Mesothelial cell of epicardium (in vitro differentiated cells): ENCODE results near the gene MRPL37. TPM values are rescaled to one million over a fixed set of nuclear protein-coding genes. Genes with fewer than 3 reads are reported as not detected.

Source experiments
- DNase-seq, 2 experiments: peaks; one replicate each; pipeline ENCODE4 v3.0.0; 2021; ENCODE audit warnings: low spot score in 2 of 2; ENCODE audit not compliant: unreplicated experiment in 2 of 2
- H3K27ac Mint-ChIP-seq: 2 replicates; pipeline ENCODE4 v1.8.0; 2021; ENCODE audit warnings: mixed read lengths
- H3K27me3 Mint-ChIP-seq: 2 replicates; pipeline ENCODE4 v1.8.0; 2021; ENCODE audit warnings: low read depth, mixed read lengths
- H3K36me3 Mint-ChIP-seq: 2 replicates; pipeline ENCODE4 v1.8.0; 2021; ENCODE audit warnings: mixed read lengths
- H3K4me1 Mint-ChIP-seq: 2 replicates; pipeline ENCODE4 v1.8.0; 2021; ENCODE audit warnings: mixed read lengths
- H3K4me3 Mint-ChIP-seq: 2 replicates; pipeline ENCODE4 v1.8.0; 2021; ENCODE audit warnings: mild to moderate bottlenecking, moderate library complexity, mixed read lengths
- H3K9me3 Mint-ChIP-seq: 2 replicates; pipeline ENCODE4 v1.8.0; 2021; ENCODE audit warnings: mixed read lengths
- CTCF ChIP-seq: fragments of 200-600 bp; sonication (generic); IDR thresholded peaks from one replicate; pipeline ENCODE4 v1.5.0; 2021; ENCODE audit warnings: antibody characterized with exemption; ENCODE audit not compliant: unreplicated experiment
- total RNA-seq: library from RNA; stranded (reverse); gene quantifications from 3 replicates; pipeline ENCODE4 v1.2.1, GENCODE V29; 2021

The MRPL37 gene
- total RNA-seq, 1 donor from 2014 or later: 56.9 TPM

DNA sequence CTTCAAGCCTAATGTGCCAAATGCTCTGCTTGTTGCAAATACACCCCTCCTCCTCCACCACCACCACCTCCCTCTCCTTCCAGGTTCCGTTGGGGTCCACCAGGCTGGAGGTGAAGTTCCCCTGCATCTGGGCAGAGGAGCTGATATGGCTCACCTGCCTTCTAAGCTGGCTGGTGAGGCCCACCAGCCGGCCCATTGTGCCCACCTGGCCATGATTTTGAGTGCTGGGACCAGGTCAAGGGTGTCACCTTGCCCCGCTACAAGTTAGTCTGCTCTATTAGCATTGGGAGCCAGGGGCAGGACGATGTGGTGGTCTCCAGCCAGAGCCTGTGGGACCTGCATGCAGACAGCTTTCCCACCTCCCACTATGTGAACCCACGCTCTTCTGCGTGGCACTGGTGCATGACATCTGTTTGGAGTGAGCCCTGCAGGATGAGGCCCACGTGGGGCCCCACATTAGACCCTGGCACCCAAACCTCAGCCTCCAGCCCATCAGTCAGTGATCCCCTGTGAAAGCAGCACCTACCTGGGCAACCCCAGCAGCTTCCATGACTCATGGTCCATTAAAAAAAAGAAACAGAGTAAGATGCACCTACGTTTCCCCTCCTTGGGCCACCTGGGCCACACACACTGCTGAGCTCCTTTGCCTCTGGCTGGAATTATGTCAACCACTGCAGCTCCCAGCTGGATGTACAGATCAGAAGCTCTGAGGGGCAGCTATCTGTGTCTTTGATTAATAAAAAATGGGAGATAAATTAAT is 31.6 kb upstream of the MRPL37 start:
- TF ChIP-seq CTCF: no peak
- H3K27ac Mint-ChIP-seq: no peak overlapping the region
- no peak overlapping the region for H3K4me3 Mint-ChIP-seq
- DNase-seq: no peak
- no peaks in the 10 kb centered on the region for H3K27me3 Mint-ChIP-seq
- no peaks in the 10 kb centered on the region for H3K4me1 Mint-ChIP-seq
- H3K9me3 Mint-ChIP-seq: no peaks in the 10 kb centered on the region
- H3K36me3 Mint-ChIP-seq: no peaks in the 10 kb centered on the region

- H3K36me3 Mint-ChIP-seq: no peaks in the 10 kb centered on the region
- no peak for DNase-seq
- H3K4me3 Mint-ChIP-seq: no peak overlapping the region
- no peak for TF ChIP-seq CTCF
- no peaks in the 10 kb centered on the region for H3K27me3 Mint-ChIP-seq
- H3K9me3 Mint-ChIP-seq: no peaks in the 10 kb centered on the region
- no peaks in the 10 kb centered on the region for H3K4me1 Mint-ChIP-seq
- no peak overlapping the region for H3K27ac Mint-ChIP-seq
Measured at GRCh38 chr1:54169068-54169467, 30.9 kb upstream of the MRPL37 start.

GRCh38 chr1:54171016-54171415 is 29.0 kb upstream of the MRPL37 start:
- Mint-ChIP-seq H3K27ac (no peak overlapping the region), H3K27me3 (no peaks in the 10 kb centered on the region), H3K4me1 (no peaks in the 10 kb centered on the region), H3K36me3 (no peaks in the 10 kb centered on the region), H3K9me3 (no peaks in the 10 kb centered on the region), H3K4me3 (no peak overlapping the region)
- DNase-seq: no peak
- TF ChIP-seq CTCF: no peak

GRCh38 chr1:54171606-54172005 is 28.4 kb upstream of the MRPL37 start:
- H3K27ac Mint-ChIP-seq: no peak overlapping the region
- H3K27me3 Mint-ChIP-seq: no peaks in the 10 kb centered on the region
- H3K36me3 Mint-ChIP-seq: no peaks in the 10 kb centered on the region
- no peak overlapping the region for H3K4me3 Mint-ChIP-seq
- no peak for DNase-seq
- H3K9me3 Mint-ChIP-seq: no peaks in the 10 kb centered on the region
- no peak for TF ChIP-seq CTCF
- no peaks in the 10 kb centered on the region for H3K4me1 Mint-ChIP-seq

DNA sequence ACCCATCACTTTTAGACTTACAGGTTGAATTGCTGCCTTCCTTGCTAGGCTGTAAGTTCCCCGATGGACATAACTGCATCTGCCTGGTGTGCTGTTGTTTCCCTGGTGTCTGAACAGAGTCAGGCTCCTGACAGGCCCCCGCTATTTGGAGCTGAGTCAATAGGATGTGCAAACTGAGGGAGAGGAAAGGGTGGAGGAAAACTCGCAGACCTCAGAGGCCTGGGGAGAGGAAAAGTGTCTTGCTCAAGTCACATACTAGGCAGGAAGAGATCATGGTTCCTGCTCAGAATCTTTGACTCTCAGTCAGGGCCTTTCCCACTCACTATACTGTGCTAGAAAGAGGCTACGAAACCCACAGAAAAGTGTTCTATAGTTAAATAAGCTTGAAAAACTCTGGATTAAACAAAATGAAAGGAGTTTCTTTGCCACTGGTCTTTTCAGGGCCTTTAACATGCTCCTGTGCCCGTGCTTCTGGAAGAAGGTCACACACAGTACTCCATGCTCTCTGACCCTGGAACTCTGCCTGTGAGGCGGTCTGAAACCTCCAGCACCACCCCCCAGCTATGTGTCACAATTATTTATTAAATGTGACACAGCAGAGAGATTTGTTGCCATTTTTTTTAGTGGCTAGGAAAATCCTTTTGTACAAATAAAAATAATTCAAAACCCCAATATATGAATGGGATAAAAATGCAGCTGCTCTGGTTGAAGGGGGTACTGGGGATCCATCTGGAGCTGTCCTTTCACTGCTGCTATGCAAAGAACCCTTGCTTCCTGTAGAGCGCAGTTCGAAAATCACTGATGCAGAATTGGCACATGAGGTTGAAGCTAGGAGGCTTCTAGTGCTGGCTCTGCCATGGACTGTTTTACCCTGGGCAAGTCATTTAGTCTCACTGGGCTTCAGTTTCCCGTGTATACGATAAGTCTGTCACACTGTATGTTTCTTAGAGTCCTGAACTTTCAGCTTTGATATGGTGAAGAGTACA is 27.1 kb upstream of the MRPL37 start:
- H3K9me3 Mint-ChIP-seq: no peaks in the 10 kb centered on the region
- H3K27me3 Mint-ChIP-seq: no peaks in the 10 kb centered on the region
- TF ChIP-seq CTCF: no peak
- DNase-seq: no peak
- H3K4me1 Mint-ChIP-seq: no peaks in the 10 kb centered on the region
- no peaks in the 10 kb centered on the region for H3K36me3 Mint-ChIP-seq
- H3K27ac Mint-ChIP-seq: no peak overlapping the region
- H3K4me3 Mint-ChIP-seq: no peak overlapping the region
